Kasumi-1 (cell line): ENCODE data around the gene MSRB1.
A peak's percentile ranks its signal among the peaks of the same experiment; 100 is the strongest.
"Not testable (repeated sequence)": the region's sequence is repeated elsewhere in the genome, so short reads cannot be mapped to it uniquely, and the experiment has no call there.

ENCODE experiments used
- DNase-seq, 2 experiments: peaks; one replicate each; lab custom pipeline; 2025; lab: John Stamatoyannopoulos, UW

Gene MSRB1

GRCh38 chr16:1960665-1961630 lies 17.9 kb upstream of the MSRB1 start:
- DNase-seq: peak; percentile 26 to 39

- peak; percentile 30 to 55 for DNase-seq
These were observed 16.5 kb upstream of the MSRB1 start, which contains the start of gene NDUFB10 for GRCh38 chr16:1959269-1960039. TSS of gene NDUFB10 (plus strand) at chr16:1959538. CDS start at chr16:1959625, 87 bp downstream.

DNA sequence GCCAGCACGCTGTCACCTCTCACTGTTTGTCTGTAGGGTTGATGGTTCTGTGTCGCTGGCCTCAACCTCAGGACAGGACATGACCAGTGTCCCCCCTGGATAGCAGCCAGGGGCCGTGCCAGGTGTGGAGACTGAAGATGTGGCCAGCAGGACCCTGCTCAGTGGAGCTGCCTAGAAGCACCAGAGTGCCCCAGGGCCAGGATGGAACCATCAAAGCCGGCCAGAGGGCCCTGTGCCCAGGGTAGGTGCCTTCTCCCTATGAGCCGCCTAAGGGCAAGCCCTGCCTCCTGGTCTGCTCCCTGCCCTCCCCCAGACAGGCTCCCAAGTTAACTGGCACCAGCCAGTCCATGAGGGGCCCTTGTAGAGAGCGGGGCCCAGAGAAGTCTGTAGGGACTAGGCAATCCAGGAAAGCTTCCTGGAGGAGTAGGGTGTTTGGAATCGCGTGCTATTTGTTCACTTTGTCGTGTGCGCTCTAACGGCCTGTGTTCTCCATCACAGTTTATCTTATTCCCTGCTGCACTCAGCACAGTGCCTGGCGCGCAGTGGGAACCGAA lies 15.8 kb upstream of the MSRB1 start:
- no peak for DNase-seq

DNA sequence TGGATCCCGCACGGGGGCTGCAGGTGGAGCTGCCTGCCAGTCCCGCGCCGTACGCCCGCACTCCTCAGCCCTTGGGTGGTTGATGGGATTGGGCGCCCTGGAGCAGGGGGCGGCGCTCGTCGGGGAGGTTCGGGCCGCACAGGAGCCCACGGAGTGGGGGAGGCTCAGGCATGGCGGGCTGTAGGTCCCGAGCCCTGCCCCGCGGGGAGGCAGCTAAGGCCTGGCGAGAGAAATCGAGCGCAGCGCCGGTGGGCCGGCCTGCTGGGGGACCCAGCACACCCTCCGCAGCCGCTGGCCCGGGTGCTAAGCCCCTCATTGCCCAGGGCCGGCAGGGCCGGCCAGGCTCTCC lies 15.1 kb upstream of the MSRB1 start:
- DNase-seq: not testable (repeated sequence)

DNA sequence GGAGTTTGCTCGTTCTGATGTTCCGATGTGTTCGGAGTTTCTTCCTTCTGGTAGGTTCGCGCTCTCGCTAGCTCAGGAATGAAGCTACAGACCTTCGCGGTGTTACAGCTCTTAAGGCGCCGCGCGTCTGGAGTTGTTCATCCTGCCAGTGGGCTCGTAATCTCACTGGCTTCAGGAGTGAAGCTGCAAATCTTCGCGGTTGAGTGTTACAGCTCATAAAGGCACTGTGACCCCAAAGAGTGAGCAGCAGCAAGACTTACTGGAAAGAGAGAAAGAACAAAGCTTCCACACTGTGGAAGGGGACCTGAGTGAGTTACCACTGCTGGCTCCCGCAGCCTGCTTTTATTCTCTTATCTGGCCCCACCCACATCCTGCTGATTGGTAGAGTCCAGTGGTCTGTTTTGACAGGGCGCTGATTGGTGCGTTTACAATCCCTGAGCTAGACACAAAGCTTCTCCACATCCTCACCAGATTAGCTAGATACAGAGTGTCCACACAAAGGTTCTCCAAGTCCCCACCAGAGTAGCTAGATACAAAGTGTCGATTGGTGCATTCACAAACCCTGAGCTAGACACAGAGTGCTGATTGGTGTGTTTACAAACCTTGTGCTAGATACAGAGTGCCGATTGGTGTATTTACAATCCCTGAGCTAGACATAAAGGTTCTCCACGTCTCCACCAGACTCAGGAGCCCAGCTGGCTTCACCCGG lies 14.6 kb upstream of the MSRB1 start:
- not testable (repeated sequence) for DNase-seq

- no peak for DNase-seq
These were observed 10.7 kb upstream of the MSRB1 start for GRCh38 chr16:1953734-1954133.

DNA sequence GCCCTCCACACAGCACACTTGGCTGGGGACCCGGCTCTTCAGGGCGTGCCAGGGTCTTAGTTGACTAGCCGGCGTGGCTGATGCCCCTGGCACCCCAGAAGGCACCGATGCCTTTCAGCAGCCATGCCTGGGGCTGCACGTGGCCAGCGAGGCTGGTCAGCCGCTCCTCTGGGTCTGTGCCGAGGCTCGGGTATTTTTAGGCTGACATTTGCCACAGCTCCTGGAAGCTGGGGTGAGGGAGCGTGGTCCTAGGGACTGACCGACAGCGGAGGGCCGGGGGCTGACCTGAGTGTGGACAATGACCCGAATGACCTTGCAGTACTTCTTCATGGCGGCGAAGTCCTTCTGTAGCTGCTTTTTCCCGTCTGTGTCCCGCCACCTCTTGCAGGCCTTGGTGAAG lies 7.6 kb upstream of the MSRB1 start:
- no peak for DNase-seq

DNA sequence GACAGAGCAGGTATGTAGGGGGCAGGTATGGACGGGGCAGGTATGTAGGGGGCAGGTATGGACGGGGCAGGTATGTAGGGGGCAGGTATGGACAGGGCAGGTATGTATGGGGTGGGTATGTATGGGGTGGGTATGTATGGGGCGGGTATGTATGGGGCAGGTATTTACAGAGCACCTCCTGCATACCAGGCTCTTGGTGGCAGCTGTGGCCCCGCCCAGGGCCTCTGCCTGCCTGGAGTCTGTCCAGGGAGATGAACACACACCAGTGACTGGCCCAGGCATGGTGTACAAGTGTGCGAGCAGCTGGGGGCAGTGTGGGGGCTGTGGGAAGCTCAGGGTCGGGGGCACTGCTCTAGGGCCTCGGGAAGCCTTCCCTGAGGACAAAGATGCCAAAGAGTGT lies 7.0 kb upstream of the MSRB1 start:
- DNase-seq: no peak

DNA sequence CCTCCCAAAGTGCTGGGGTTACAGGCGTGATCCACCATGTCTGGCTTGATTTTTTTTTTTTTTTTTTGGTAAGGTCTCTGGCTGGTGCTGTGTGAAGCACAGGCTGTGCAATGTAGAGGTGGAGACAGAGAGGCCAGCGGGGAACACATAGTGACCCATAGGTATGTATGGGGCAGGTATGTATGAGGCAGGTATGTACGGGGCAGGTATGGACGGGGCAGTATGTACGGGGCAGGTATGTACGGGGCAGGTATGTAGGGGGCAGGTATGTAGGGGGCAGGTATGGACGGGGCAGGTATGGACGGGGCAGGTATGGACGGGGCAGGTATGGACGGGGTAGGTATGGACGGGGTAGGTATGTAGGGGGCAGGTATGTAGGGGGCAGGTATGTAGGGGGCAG lies 6.5 kb upstream of the MSRB1 start:
- DNase-seq: no peak

DNA sequence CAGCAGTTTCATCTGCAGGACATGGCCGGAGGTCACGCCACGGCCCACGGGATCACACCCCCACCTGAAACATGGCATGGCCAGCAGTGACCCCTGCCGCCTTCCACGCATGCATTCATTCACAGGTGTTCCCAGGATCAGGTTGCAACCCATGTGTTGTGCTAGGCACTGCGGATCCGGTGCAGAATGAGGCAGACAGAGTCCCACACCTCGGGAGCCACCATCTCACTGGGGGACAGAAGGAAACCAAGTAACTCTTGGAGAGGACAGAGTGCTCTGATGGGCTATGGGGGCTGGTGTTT lies 4.3 kb upstream of the MSRB1 start:
- DNase-seq: no peak

GRCh38 chr16:1946495-1947368 lies 3.7 kb upstream of the MSRB1 start:
- no peak for DNase-seq

GRCh38 chr16:1945559-1946391 lies 2.8 kb upstream of the MSRB1 start:
- DNase-seq: no peak

- no peak for DNase-seq
These were observed 1.7 kb upstream of the MSRB1 start for GRCh38 chr16:1944612-1945199.

DNA sequence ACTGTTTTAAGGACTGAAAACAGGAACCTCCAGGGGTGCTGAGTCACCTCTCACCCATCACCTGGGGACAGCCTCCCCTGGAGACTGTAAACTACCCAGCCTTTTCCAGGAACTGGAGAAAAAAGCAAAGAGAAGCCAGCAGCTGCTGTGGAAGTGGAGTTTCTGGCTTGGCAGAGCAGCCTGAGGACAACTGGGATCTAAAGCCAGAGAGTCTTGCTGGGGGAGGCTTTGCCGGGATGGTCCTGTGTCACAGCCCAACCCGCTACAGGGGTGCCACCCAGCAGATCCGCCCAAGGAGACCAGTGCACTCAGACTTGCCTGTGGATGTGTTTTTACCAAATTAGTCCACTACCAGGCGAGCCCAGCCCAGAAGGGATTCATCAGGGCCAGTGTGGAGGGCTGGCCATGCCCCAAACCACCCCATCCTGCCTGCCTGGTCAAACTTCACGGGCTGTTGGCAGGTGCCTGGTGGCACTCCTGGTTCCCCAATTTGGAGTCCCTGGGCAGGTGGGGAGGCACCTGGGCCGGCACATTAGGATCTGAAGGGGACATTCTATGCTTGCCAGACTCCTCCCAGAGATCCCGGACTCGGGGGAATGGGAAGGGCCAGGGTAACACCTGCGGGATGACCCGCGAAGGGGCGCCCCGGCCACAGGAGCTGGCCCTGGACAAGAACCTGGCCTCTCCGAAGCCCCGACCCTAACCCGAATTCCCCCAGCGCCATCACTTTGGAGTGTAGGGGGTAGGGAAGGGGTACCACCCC lies 771 bp downstream of the MSRB1 start:
- DNase-seq: no peak

DNA sequence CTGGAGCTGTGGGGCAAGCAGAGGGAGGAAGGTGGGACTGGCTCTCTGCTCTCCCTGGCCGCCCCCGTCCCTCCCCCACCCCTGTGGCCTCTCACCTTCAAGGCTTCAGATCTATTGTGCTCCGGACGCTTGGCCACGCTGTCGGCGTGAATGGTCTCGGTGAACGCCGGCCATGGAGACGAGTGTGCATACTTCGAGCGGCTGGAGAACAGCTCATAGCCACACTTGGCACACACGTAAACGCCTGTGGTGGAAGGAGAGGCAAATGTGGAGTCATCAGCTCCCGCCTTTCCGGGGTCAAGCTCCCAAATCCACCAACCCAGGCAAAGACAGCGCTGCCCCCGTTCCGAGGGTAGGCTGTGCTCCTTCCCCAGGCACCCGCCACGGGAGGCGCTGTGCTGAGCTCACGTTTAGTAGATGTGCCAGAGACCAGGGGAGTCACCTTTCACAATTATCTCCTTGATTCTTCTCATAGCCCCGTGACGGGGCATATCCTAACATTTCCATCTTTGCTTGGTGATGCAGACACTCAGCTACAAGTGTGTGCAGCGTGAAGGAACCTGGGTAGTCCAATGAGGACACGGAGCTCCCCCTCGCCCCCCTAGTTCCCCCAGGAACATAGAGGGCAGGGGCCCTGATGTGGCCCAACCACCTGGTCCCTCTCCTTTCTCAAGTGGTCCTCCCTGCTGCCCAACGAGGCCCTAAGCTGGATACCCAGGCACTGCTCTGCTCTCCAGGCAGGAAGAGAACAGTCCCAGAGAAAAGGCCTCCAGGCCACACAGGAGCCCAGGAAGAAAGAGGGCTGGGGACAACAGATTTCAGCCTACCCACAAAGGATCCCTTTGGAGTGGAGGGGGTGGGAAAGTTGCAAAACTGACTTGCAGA lies 1.6 kb downstream of the MSRB1 start:
- DNase-seq: no peak

DNA sequence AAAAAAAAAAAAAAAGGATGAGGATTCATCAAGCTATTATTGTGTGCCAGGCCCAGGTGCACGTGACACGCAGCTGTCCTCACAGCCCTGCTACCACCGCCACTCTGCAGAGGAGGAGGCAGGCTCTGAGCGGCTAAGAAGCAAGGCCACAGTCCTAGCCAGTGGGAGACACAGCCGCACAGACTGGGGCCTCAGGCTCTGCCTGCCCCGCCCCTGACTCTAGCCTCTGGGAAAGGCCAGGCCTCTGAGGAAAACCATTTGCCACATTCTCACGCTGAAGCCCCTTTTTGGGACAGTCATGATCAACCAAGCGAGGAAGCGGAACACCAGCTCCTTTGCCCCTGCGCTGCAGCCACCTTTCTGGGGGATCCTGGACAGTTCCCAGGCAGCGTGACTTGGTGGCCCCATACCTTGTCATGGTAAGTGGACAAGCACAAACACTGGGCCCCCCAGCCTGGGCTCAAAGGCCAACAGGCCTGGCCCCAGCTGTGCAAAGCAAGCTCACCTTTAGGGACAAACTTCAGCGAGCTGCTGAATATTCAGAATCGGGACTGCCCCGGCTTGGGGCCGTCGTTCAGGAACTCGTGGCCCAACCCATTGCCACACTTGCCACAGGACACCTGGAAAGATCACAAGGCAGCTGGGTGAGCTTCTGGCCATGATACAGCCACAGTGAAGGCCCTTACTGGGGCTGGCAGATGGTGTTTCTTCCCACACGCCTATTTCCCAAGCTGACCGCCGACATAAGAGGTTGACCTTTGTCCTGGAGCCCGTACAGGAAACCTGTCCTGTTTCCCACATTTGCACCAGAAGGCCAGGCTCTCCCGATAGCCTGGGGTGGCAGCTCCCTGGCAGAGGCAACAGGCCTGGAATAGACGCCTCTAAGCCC lies 2.5 kb downstream of the MSRB1 start:
- DNase-seq: no peak

- DNase-seq: not testable (repeated sequence)
These were observed 3.2 kb downstream of the MSRB1 start for GRCh38 chr16:1939833-1940232.
